ENCODE results near the gene TLX1. TPM values are rescaled to one million over a fixed set of nuclear protein-coding genes. Genes with fewer than 3 reads are reported as not detected.

TLX1 gene
- not detected in 2 replicates for total RNA-seq

GRCh38 chr10:101130984-101131961, at the start of gene TLX1:
Gene TLX1 (plus strand): TSS chr10:101131300. CDS start chr10:101131542, 242 bp downstream.

Other genes with a start within 250 kb of the TLX1 start
- gene SLF2, start 218.3 kb upstream of the TLX1 start, total RNA-seq: 34.9 and 37.2 TPM in 2 replicates
- 0.13 and 0.31 TPM in 2 replicates for gene SEMA4G, start 161.8 kb upstream of the TLX1 start, total RNA-seq
- gene MRPL43, start 143.8 kb upstream of the TLX1 start, total RNA-seq: 48.4 and 62.6 TPM in 2 replicates
- gene TWNK, start 143.8 kb upstream of the TLX1 start, total RNA-seq: 3.3 and 5.7 TPM in 2 replicates
- gene LZTS2, start 131.5 kb upstream of the TLX1 start, total RNA-seq: 65.0 and 82.7 TPM in 2 replicates
- 3.3 and 3.4 TPM in 2 replicates for gene PDZD7, start 100.2 kb upstream of the TLX1 start, total RNA-seq
- gene SFXN3, start 100.1 kb upstream of the TLX1 start, total RNA-seq: 86.0 and 107 TPM in 2 replicates
- 78.5 and 101 TPM in 2 replicates for gene KAZALD1, start 69.3 kb upstream of the TLX1 start, total RNA-seq
- gene LBX1, start 98.2 kb downstream of the TLX1 start, total RNA-seq: not detected in 2 replicates
- gene BTRC, start 222.9 kb downstream of the TLX1 start, total RNA-seq: 8.9 and 11.8 TPM in 2 replicates